IMR-90 (cell line): ENCODE measurements around the gene PLEKHH2. TPM values are rescaled to one million over a fixed set of nuclear protein-coding genes. Genes with fewer than 3 reads are reported as not detected.
A peak's percentile ranks its signal among the peaks of the same experiment; 100 is the strongest.

Experiments
- ATAC-seq: fragments of 200-7000 bp; cut with Tn5 transposase; 2 replicates; pipeline ENCODE4 v1.9.1; 2020; ENCODE audit warnings: low read depth, mild to moderate bottlenecking, moderate library complexity
- BruUV-seq: library from RNA; stranded (reverse); fragments of 400-500 nt; replicated peaks from 2 replicates; lab custom pipeline; 2021; lab: Mats Ljungman, UMichigan
- CTCF ChIA-PET: fragments of 300-600 bp; formaldehyde crosslinking; extraction: SDS; loops from one replicate; lab custom pipeline; 2021; ENCODE audit warnings: antibody characterized with exemption; lab: Yijun Ruan, JAX
- POLR2A ChIA-PET: fragments of 300-600 bp; sonication (Branson Sonifier 250); formaldehyde crosslinking; loops from one replicate; lab custom pipeline; 2022; ENCODE audit warnings: antibody characterized with exemption; ENCODE audit not compliant: unreplicated experiment; lab: Charles Lee
- DNase-seq: peaks from one replicate; pipeline ENCODE4 v3.0.0; 2013
- H2AFZ ChIP-seq: replicated peaks from 2 replicates; pipeline ENCODE3; 2013; ENCODE audit warnings: low read length, mild to moderate bottlenecking; ENCODE audit not compliant: poor library complexity
- H2AK5ac ChIP-seq: 2 replicates; pipeline ENCODE4 v1.6.1; 2013; ENCODE audit warnings: low read depth, low read length, inconsistent platforms
- H2AK9ac ChIP-seq: replicated peaks from 2 replicates; pipeline ENCODE3; 2013; ENCODE audit warnings: mild to moderate bottlenecking, low read depth, low read length, moderate library complexity; ENCODE audit not compliant: poor library complexity
- H2BK120ac ChIP-seq: 2 replicates; pipeline ENCODE4 v1.6.1; 2013; ENCODE audit warnings: low read depth, low read length, inconsistent platforms
- H2BK15ac ChIP-seq: 3 replicates; pipeline ENCODE4 v1.6.1; 2013; ENCODE audit warnings: low read depth, low read length, inconsistent platforms
- H2BK20ac ChIP-seq: 2 replicates; pipeline ENCODE4 v1.6.1; 2013; ENCODE audit warnings: low read depth, mild to moderate bottlenecking, inconsistent platforms, low read length, moderate library complexity
- H2BK5ac ChIP-seq: 2 replicates; pipeline ENCODE4 v1.6.1; 2013; ENCODE audit warnings: mild to moderate bottlenecking, low read depth, low read length, inconsistent platforms; ENCODE audit not compliant: poor library complexity, severe bottlenecking
- H3K14ac ChIP-seq: replicated peaks from 2 replicates; pipeline ENCODE4 v1.6.1; 2013; ENCODE audit warnings: low read depth, low read length, inconsistent platforms
- H3K18ac ChIP-seq: 2 replicates; pipeline ENCODE4 v1.6.1; 2013; ENCODE audit warnings: low read depth, low read length, control low read depth
- H3K23ac ChIP-seq: 2 replicates; pipeline ENCODE4 v1.6.1; 2013; ENCODE audit warnings: low read depth, low read length, inconsistent platforms
- H3K27ac ChIP-seq: 2 replicates; pipeline ENCODE4 v1.5.1; 2013; ENCODE audit warnings: mild to moderate bottlenecking, control low read depth, low read length; ENCODE audit not compliant: insufficient read depth
- H3K27me3 ChIP-seq: 2 replicates; pipeline ENCODE4 v1.6.1; 2013; ENCODE audit warnings: low read length; ENCODE audit not compliant: control insufficient read depth, insufficient read depth
- H3K36me3 ChIP-seq: 2 replicates; pipeline ENCODE4 v1.6.1; 2013; ENCODE audit warnings: low read length, mixed read lengths; ENCODE audit not compliant: control insufficient read depth, insufficient read depth
- H3K4ac ChIP-seq: 2 replicates; pipeline ENCODE4 v1.6.1; 2013; ENCODE audit warnings: low read depth, low read length, inconsistent platforms
- H3K4me1 ChIP-seq: 2 replicates; pipeline ENCODE4 v1.6.1; 2013; ENCODE audit warnings: low read length, mixed read lengths; ENCODE audit not compliant: control insufficient read depth, insufficient read depth
- H3K4me2 ChIP-seq: 2 replicates; pipeline ENCODE4 v1.6.1; 2013; ENCODE audit warnings: low read depth, mild to moderate bottlenecking, control low read depth, low read length, moderate library complexity
- H3K4me3 ChIP-seq: 2 replicates; pipeline ENCODE4 v1.5.1; 2013; ENCODE audit warnings: low read depth, mild to moderate bottlenecking, control low read depth, low read length, moderate library complexity; ENCODE audit not compliant: insufficient read depth
- H3K56ac ChIP-seq: 2 replicates; pipeline ENCODE4 v1.6.1; 2013; ENCODE audit warnings: low read length, inconsistent platforms; ENCODE audit not compliant: insufficient read depth; ENCODE audit errors: extremely low read depth
- H3K79me1 ChIP-seq, 2 experiments: 2 replicates each; pipeline ENCODE4 v1.6.1; 2013; ENCODE audit warnings: low read length in 2 of 2, inconsistent platforms in 1 of 2, low read depth in 1 of 2
- H3K9ac ChIP-seq: 2 replicates; pipeline ENCODE4 v1.6.1; 2013; ENCODE audit warnings: low read depth, low read length, control low read depth
- H3K9me1 ChIP-seq: 2 replicates; pipeline ENCODE4 v1.6.1; 2013; ENCODE audit warnings: low read length, inconsistent platforms; ENCODE audit not compliant: insufficient read depth
- H3K9me3 ChIP-seq: 2 replicates; pipeline ENCODE4 v1.6.1; 2013; ENCODE audit warnings: low read length; ENCODE audit not compliant: control insufficient read depth, insufficient read depth
- H4K20me1 ChIP-seq: 2 replicates; pipeline ENCODE4 v1.6.1; 2013; ENCODE audit warnings: low read length, inconsistent platforms; ENCODE audit not compliant: insufficient read depth
- H4K5ac ChIP-seq: 2 replicates; pipeline ENCODE4 v1.6.1; 2013; ENCODE audit warnings: mild to moderate bottlenecking, low read depth, low read length, control low read depth
- H4K8ac ChIP-seq, 2 experiments: 2 replicates each; pipeline ENCODE4 v1.6.1; 2013; ENCODE audit warnings: low read depth in 2 of 2, low read length in 2 of 2, control low read depth in 1 of 2, inconsistent platforms in 1 of 2
- H4K91ac ChIP-seq: 2 replicates; pipeline ENCODE4 v1.6.1; 2013; ENCODE audit warnings: low read depth, low read length, inconsistent platforms; ENCODE audit not compliant: insufficient read depth
- BHLHE40 ChIP-seq: fragments of 150-350 bp; IDR thresholded peaks from 2 replicates; pipeline ENCODE4 v1.6.1; 2016; ENCODE audit warnings: mild to moderate bottlenecking, low read depth, low read length
- CEBPB ChIP-seq: IDR thresholded peaks from 2 replicates; pipeline ENCODE4 v1.6.1; 2012; ENCODE audit warnings: low read depth, low read length, improper control_type of control experiment
- CHD1 ChIP-seq: IDR thresholded peaks from 2 replicates; pipeline ENCODE4 v1.6.1; 2012; ENCODE audit warnings: low read depth, low read length, improper control_type of control experiment
- CTCF ChIP-seq: conservative IDR thresholded peaks from 2 replicates; pipeline ENCODE4 v1.5.1; 2012; ENCODE audit warnings: mild to moderate bottlenecking, low read depth, low read length, improper control_type of control experiment
- ELK1 ChIP-seq: fragments of 150-350 bp; IDR thresholded peaks from 2 replicates; pipeline ENCODE4 v1.6.1; 2016; ENCODE audit warnings: low read depth, mild to moderate bottlenecking, low read length, moderate library complexity, borderline replicate concordance
- FOS ChIP-seq: fragments of 150-350 bp; IDR thresholded peaks from 2 replicates; pipeline ENCODE4 v1.6.1; 2016; ENCODE audit warnings: low read depth, low read length
- MAFK ChIP-seq: IDR thresholded peaks from 2 replicates; pipeline ENCODE4 v1.6.1; 2012; ENCODE audit warnings: low read depth, low read length, improper control_type of control experiment
- MAZ ChIP-seq: IDR thresholded peaks from 2 replicates; pipeline ENCODE4 v1.6.1; 2012; ENCODE audit warnings: low read depth, mild to moderate bottlenecking, low read length, improper control_type of control experiment, moderate library complexity, borderline replicate concordance
- MXI1 ChIP-seq: IDR thresholded peaks from 2 replicates; pipeline ENCODE4 v1.6.1; 2012; ENCODE audit warnings: low read depth, mild to moderate bottlenecking, low read length, moderate library complexity, borderline replicate concordance
- NFE2L2 ChIP-seq: fragments of 150-350 bp; IDR thresholded peaks from 2 replicates; pipeline ENCODE4 v1.6.1; 2016; ENCODE audit warnings: low read depth, mild to moderate bottlenecking, low read length
- POLR2A ChIP-seq: IDR thresholded peaks from 2 replicates; pipeline ENCODE4 v1.6.1; 2012; ENCODE audit warnings: mild to moderate bottlenecking, low read depth, low read length
- RAD21 ChIP-seq: IDR thresholded peaks from 2 replicates; pipeline ENCODE4 v1.6.1; 2012; ENCODE audit warnings: low read length, improper control_type of control experiment
- RCOR1 ChIP-seq: IDR thresholded peaks from 2 replicates; pipeline ENCODE4 v1.6.1; 2012; ENCODE audit warnings: mild to moderate bottlenecking, low read length, improper control_type of control experiment; ENCODE audit not compliant: insufficient replicate concordance
- RFX5 ChIP-seq: IDR thresholded peaks from 2 replicates; pipeline ENCODE4 v1.8.0; 2012; ENCODE audit warnings: low read depth, mild to moderate bottlenecking, low read length, moderate library complexity
- SMC3 ChIP-seq: fragments of 150-350 bp; IDR thresholded peaks from 2 replicates; pipeline ENCODE4 v1.6.1; 2016; ENCODE audit warnings: low read depth, mild to moderate bottlenecking, antibody characterized with exemption, low read length, moderate library complexity
- USF2 ChIP-seq: fragments of 150-350 bp; IDR thresholded peaks from 2 replicates; pipeline ENCODE4 v1.6.1; 2017; ENCODE audit warnings: mild to moderate bottlenecking, antibody characterized with exemption, low read length, low read depth
- WGBS, 2 experiments: methylation state at CpG; one replicate each; pipeline versions ENCODE4 v1.1.5 to v1.1.7; 2013; ENCODE audit warnings: missing lambda C conversion rate in 2 of 2; ENCODE audit not compliant: insufficient read length in 1 of 2; ENCODE audit errors: extremely low coverage in 2 of 2; 5-methylcytosine and 5-hydroxymethylcytosine counted together
- dilution Hi-C: fragments of 300-500 bp; cut with HindIII; formaldehyde crosslinking; loops from one replicate; pipeline ENCODE4 v1.14.3; 2018; ENCODE audit warnings: low sequenced_read_pairs; ENCODE audit not compliant: unreplicated experiment
- in situ Hi-C: fragments of 300-500 bp; cut with MboI; formaldehyde crosslinking; loops from 3 replicates; pipeline ENCODE4 v1.14.3; 2019; ENCODE audit warnings: low sequenced_read_pairs, inconsistent platforms, mixed read lengths
- intact Hi-C: fragments of 100-400 bp; cut with micrococcal nuclease; formaldehyde crosslinking; loops from 2 replicates; pipeline ENCODE4 v1.10.0; 2022
- polyA plus RNA-seq, 3 experiments: library from polyadenylated mRNA; depleted of rRNA; stranded (reverse); fragments of >200 nt; gene quantifications; 2 replicates each; pipeline ENCODE4 v1.2.3, GENCODE V29; 2012; ENCODE audit warnings: low replicate concordance in 1 of 3
- total RNA-seq: library from RNA; depleted of rRNA; stranded (reverse); fragments of >200 nt; gene quantifications from 2 replicates; pipeline ENCODE4 v1.2.3, GENCODE V29; 2012

The PLEKHH2 gene
- total and polyA plus RNA-seq, 2 of the 4 experiments (the other 2 are of a cell fraction), result 2.0 to 3.3 TPM

GRCh38 chr2:43758739-43759138 is 121.7 kb downstream of the PLEKHH2 start:
- BruUV-seq, result no TSS peak
- H3K14ac ChIP-seq, result no peak overlapping the region
- no CpG with 5 or more reads among the region's 3 CpGs for WGBS, 2 experiments
- ChIA-PET CTCF (no interaction called here), POLR2A (no interaction called here)
- H3K56ac ChIP-seq, result no peak overlapping the region
- in situ Hi-C loops (no loop called here), dilution Hi-C loops (no loop called here), intact Hi-C loops (loop anchor here (5.0 kb wide), 1 partner anchor 146 kb away; no protein-coding TSS in a partner anchor)
- H2AFZ ChIP-seq, result no peak overlapping the region
- no peak overlapping the region for H2AK5ac ChIP-seq
- H2BK5ac ChIP-seq, result no peak overlapping the region
- no peak overlapping the region for H4K8ac ChIP-seq
- H2BK120ac ChIP-seq, result no peak overlapping the region
- peak overlapping the region; percentile 8; the same call in 1 of the 2 replicates for H3K23ac ChIP-seq
- DNase-seq (no peak), ATAC-seq (no peak; the same call in 1 of the 2 replicates)
- H4K20me1 ChIP-seq, result no peaks in the 10 kb centered on the region
- H3K4me2 ChIP-seq, result no peak overlapping the region
- H3K27ac ChIP-seq, result peak overlapping the region; percentile 17; the same call in 1 of the 2 replicates
- H2BK20ac ChIP-seq, result no peak overlapping the region
- H4K91ac ChIP-seq, result no peak overlapping the region
- no peak overlapping the region for H3K4me3 ChIP-seq
- no peak overlapping the region for H3K18ac ChIP-seq
- no peaks in the 10 kb centered on the region for H3K9me3 ChIP-seq
- H3K36me3 ChIP-seq, result peaks cover 5% of the 10 kb centered on the region; the same call in 1 of the 2 replicates
- H3K9me1 ChIP-seq, result no peaks in the 10 kb centered on the region; the same call in 1 of the 2 replicates
- H2BK15ac ChIP-seq, result no peak overlapping the region
- TF ChIP-seq MXI1 (no peak), ELK1 (no peak), RCOR1 (no peak), SMC3 (no peak), CTCF (no peak), RAD21 (no peak), RFX5 (no peak), BHLHE40 (no peak), MAFK (no peak), USF2 (no peak), POLR2A (no peak), CEBPB (no peak), FOS (no peak), MAZ (no peak), CHD1 (no peak), NFE2L2 (no peak)
- H3K27me3 ChIP-seq, result no peaks in the 10 kb centered on the region
- H2AK9ac ChIP-seq, result no peak overlapping the region
- no peak overlapping the region for H3K4ac ChIP-seq
- H4K5ac ChIP-seq, result no peak overlapping the region
- no peaks in the 10 kb centered on the region for H3K79me1 ChIP-seq
- no peak overlapping the region for H3K9ac ChIP-seq
- peaks cover 6% of the 10 kb centered on the region; the same call in 1 of the 2 replicates for H3K4me1 ChIP-seq
